Frontal cortex (tissue), 4 donors: Measurements from ENCODE around the gene PEX14. TPM values are rescaled to one million over a fixed set of nuclear protein-coding genes. Genes with fewer than 3 reads are reported as not detected.

ENCODE experiments used
- DNase-seq, 2 donors: peaks; one replicate each; pipeline ENCODE4 v3.0.0; 2012; ENCODE audit warnings: low spot score in 2 of 2
- FAIRE-seq: peaks from 2 replicates; lab custom pipeline; 2012; peaks lifted over from hg19 to GRCh38; lab: Jason Lieb, UNC
- total RNA-seq: library from RNA; depleted of rRNA; stranded (reverse); fragments of >200 nt; gene quantifications from one replicate; pipeline ENCODE4 v1.2.3, GENCODE V29; 2014
- donor health status: control.
- donor health status: control.
- donor health status: control.

PEX14 gene
- total RNA-seq, 1 donor from 2014 or later = 6.1 TPM

- no peak for FAIRE-seq
- DNase-seq = no peak
Observed at GRCh38 chr1:10515301-10515975, 40.7 kb downstream of the PEX14 start.

GRCh38 chr1:10515976-10516750 lies 41.4 kb downstream of the PEX14 start:
- FAIRE-seq (no peak), DNase-seq (no peak)

- DNase-seq (no peak), FAIRE-seq (no peak)
Observed at GRCh38 chr1:10516925-10517676, 42.4 kb downstream of the PEX14 start.

GRCh38 chr1:10517677-10517982 lies 42.9 kb downstream of the PEX14 start:
- DNase-seq = no peak
- no peak for FAIRE-seq

GRCh38 chr1:10519016-10519417 lies 44.3 kb downstream of the PEX14 start:
- DNase-seq (no peak), FAIRE-seq (no peak)

- FAIRE-seq = no peak
- no peak for DNase-seq
Observed at GRCh38 chr1:10520497-10520896, 45.7 kb downstream of the PEX14 start.

- FAIRE-seq (no peak), DNase-seq (no peak)
Observed at GRCh38 chr1:10520952-10521351, 46.2 kb downstream of the PEX14 start.

- FAIRE-seq (no peak), DNase-seq (no peak)
Observed at GRCh38 chr1:10521537-10522157, 46.9 kb downstream of the PEX14 start.

- no peak for DNase-seq
- FAIRE-seq = no peak
Observed at GRCh38 chr1:10522322-10522860, 47.6 kb downstream of the PEX14 start.

GRCh38 chr1:10525208-10525607 lies 50.5 kb downstream of the PEX14 start:
- DNase-seq (no peak), FAIRE-seq (no peak)

GRCh38 chr1:10528066-10529014 lies 53.6 kb downstream of the PEX14 start:
- FAIRE-seq = no peak

GRCh38 chr1:10529091-10529490 lies 54.3 kb downstream of the PEX14 start:
- DNase-seq (no peak), FAIRE-seq (no peak)

More at GRCh38 chr1:10528066-10529014, 53.6 kb downstream of the PEX14 start:
- DNase-seq = no peak

GRCh38 chr1:10529765-10530164 lies 55.0 kb downstream of the PEX14 start:
- FAIRE-seq = no peak

GRCh38 chr1:10530281-10530740 lies 55.6 kb downstream of the PEX14 start:
- FAIRE-seq (no peak), DNase-seq (no peak)

More at GRCh38 chr1:10529765-10530164, 55.0 kb downstream of the PEX14 start:
- DNase-seq = no peak

GRCh38 chr1:10530756-10531495 lies 56.2 kb downstream of the PEX14 start:
- no peak for FAIRE-seq
- no peak for DNase-seq

GRCh38 chr1:10532362-10532761 lies 57.6 kb downstream of the PEX14 start:
- FAIRE-seq (no peak), DNase-seq (no peak)

GRCh38 chr1:10534519-10534918 lies 59.8 kb downstream of the PEX14 start:
- DNase-seq = no peak
- FAIRE-seq = no peak

- FAIRE-seq (no peak), DNase-seq (no peak)
Observed at GRCh38 chr1:10536133-10536770, 61.5 kb downstream of the PEX14 start.
